GM12878 (cell line): ENCODE data around the gene KLC4. TPM values are rescaled to one million over a fixed set of nuclear protein-coding genes. Genes with fewer than 3 reads are reported as not detected.

Experiments used
- ATAC-seq: fragments of 200-7000 bp; cut with Tn5 transposase; 3 replicates; pipeline ENCODE4 v1.9.1; 2020; ENCODE audit warnings: mild to moderate bottlenecking, moderate library complexity
- BruUV-seq: library from RNA; stranded (reverse); fragments of 400-500 nt; replicated peaks from 2 replicates; lab custom pipeline; 2021; lab: Mats Ljungman, UMichigan
- CTCF ChIA-PET: fragments of 300-600 bp; sonication (Branson Sonifier 250); formaldehyde crosslinking; extraction: SDS; loops from one replicate; lab custom pipeline; 2021; ENCODE audit warnings: inconsistent platforms; lab: Yijun Ruan, JAX
- POLR2A ChIA-PET: fragments of 350-600 bp; formaldehyde crosslinking; extraction: SDS; loops from one replicate; lab custom pipeline; 2021; ENCODE audit warnings: inconsistent platforms; lab: Charles Lee
- RAD21 ChIA-PET: fragments of 300-600 bp; sonication (Branson Sonifier 250); formaldehyde crosslinking; loops from one replicate; lab custom pipeline; 2023; ENCODE audit warnings: antibody characterized with exemption; ENCODE audit not compliant: unreplicated experiment; lab: Charles Lee
- SMC1A ChIA-PET: fragments of 300-600 bp; sonication (Branson Sonifier 250); formaldehyde crosslinking; loops from one replicate; lab custom pipeline; 2023; ENCODE audit not compliant: unreplicated experiment, uncharacterized antibody; lab: Charles Lee
- DNase-seq: peaks from one replicate; pipeline ENCODE4 v3.0.0-alpha.2; 2011; ENCODE audit warnings: low read depth, low spot score
- FAIRE-seq: peaks from 3 replicates; lab custom pipeline; 2011; peaks lifted over from hg19 to GRCh38; lab: Jason Lieb, UNC
- H2AFZ ChIP-seq: 2 replicates; pipeline ENCODE4 v1.6.0; 2011; ENCODE audit warnings: low read depth, low read length, control low read depth; ENCODE audit not compliant: control insufficient read depth
- H3K27ac ChIP-seq: 2 replicates; pipeline ENCODE4 v1.5.1; 2011; ENCODE audit warnings: control low read depth; ENCODE audit not compliant: control insufficient read depth, insufficient read depth
- H3K27me3 ChIP-seq, 2 experiments: replicated peaks in 1 of 2; 2 replicates each; pipeline versions ENCODE4 v1.6.0 to v1.6.1; 2011; ENCODE audit warnings: low read length in 1 of 2; ENCODE audit not compliant: control insufficient read depth in 2 of 2, insufficient read depth in 2 of 2
- H3K36me3 ChIP-seq, 2 experiments: 2 replicates each; pipeline ENCODE4 v1.5.1; 2011; ENCODE audit warnings: low read length in 1 of 2; ENCODE audit not compliant: control insufficient read depth in 2 of 2, insufficient read depth in 2 of 2
- H3K4me1 ChIP-seq: 2 replicates; pipeline ENCODE4 v1.6.1; 2011; ENCODE audit warnings: mild to moderate bottlenecking, low read length, moderate library complexity, mixed read lengths; ENCODE audit not compliant: control insufficient read depth, insufficient read depth
- H3K4me2 ChIP-seq: 2 replicates; pipeline ENCODE4 v1.6.0; 2011; ENCODE audit warnings: control low read depth; ENCODE audit not compliant: control insufficient read depth, insufficient read depth
- H3K4me3 ChIP-seq: fragments of 200-600 bp; sonication (generic); 2 replicates; pipeline ENCODE4 v1.5.1; 2016
- H3K79me2 ChIP-seq: 2 replicates; pipeline ENCODE4 v1.6.0; 2011; ENCODE audit warnings: low read length; ENCODE audit not compliant: control insufficient read depth, insufficient read depth
- H3K9ac ChIP-seq: 2 replicates; pipeline ENCODE4 v1.8.0; 2011; ENCODE audit warnings: low read length, control low read depth, mixed read lengths; ENCODE audit not compliant: control insufficient read depth, insufficient read depth
- H3K9me3 ChIP-seq: replicated peaks from 3 replicates; pipeline ENCODE4 v1.5.1; 2011; ENCODE audit warnings: mild to moderate bottlenecking, low read length; ENCODE audit not compliant: control insufficient read depth, insufficient read depth
- H4K20me1 ChIP-seq: 2 replicates; pipeline ENCODE4 v1.6.0; 2011; ENCODE audit not compliant: control insufficient read depth, insufficient read depth
- BCLAF1 ChIP-seq: fragments of 450-650 bp; IDR thresholded peaks from 2 replicates; pipeline ENCODE4 v1.6.1; 2017; ENCODE audit warnings: antibody characterized with exemption, mild to moderate bottlenecking, moderate library complexity
- EED ChIP-seq: sonication (generic); IDR thresholded peaks from 2 replicates; pipeline ENCODE4 v1.6.1; 2016; ENCODE audit warnings: antibody characterized with exemption, low read depth
- IKZF1 ChIP-seq: fragments of 450-650 bp; conservative IDR thresholded peaks from 2 replicates; pipeline ENCODE4 v1.6.1; 2017; ENCODE audit warnings: antibody characterized with exemption, mild to moderate bottlenecking
- LARP7 ChIP-seq: fragments of 450-650 bp; IDR thresholded peaks from 2 replicates; pipeline ENCODE4 v1.6.1; 2017; ENCODE audit warnings: mild to moderate bottlenecking
- NBN ChIP-seq: fragments of 450-650 bp; IDR thresholded peaks from 2 replicates; pipeline ENCODE4 v1.6.1; 2016
- PAX8 ChIP-seq: fragments of 450-650 bp; IDR thresholded peaks from 2 replicates; pipeline ENCODE4 v1.6.1; 2017; ENCODE audit warnings: mild to moderate bottlenecking, moderate library complexity
- SIX5 ChIP-seq: IDR thresholded peaks from 2 replicates; pipeline ENCODE4 v1.6.1; 2011; ENCODE audit warnings: mild to moderate bottlenecking, low read depth, low read length, moderate library complexity; ENCODE audit not compliant: severe bottlenecking
- SMARCA5 ChIP-seq: fragments of 450-650 bp; IDR thresholded peaks from 2 replicates; pipeline ENCODE4 v1.6.1; 2017; ENCODE audit warnings: mild to moderate bottlenecking
- SP1 ChIP-seq: IDR thresholded peaks from one replicate; pipeline ENCODE4 v1.6.1; 2011; ENCODE audit warnings: low read depth, low read length
- WRNIP1 ChIP-seq: IDR thresholded peaks from 2 replicates; pipeline ENCODE4 v1.6.1; 2011; ENCODE audit warnings: low read depth, low read length, improper control_type of control experiment, borderline replicate concordance
- ZZZ3 ChIP-seq: IDR thresholded peaks from 2 replicates; pipeline ENCODE4 v1.6.1; 2011; ENCODE audit warnings: low read depth; ENCODE audit not compliant: control insufficient read depth, insufficient read length
- WGBS: methylation state at CpG from one replicate; pipeline ENCODE4 v1.1.6; 2016; ENCODE audit warnings: low lambda C conversion rate; ENCODE audit not compliant: insufficient replicate concordance, insufficient coverage; ENCODE audit errors: missing lambda C conversion rate; 5-methylcytosine and 5-hydroxymethylcytosine counted together
- in situ Hi-C: fragments of 300-500 bp; cut with MboI; formaldehyde crosslinking; loops from 9 replicates; pipeline ENCODE4 v1.14.3; 2018; ENCODE audit warnings: mixed read lengths
- intact Hi-C: fragments of 100-400 bp; cut with micrococcal nuclease; formaldehyde crosslinking; loops from one replicate; pipeline ENCODE4 v1.14.2; 2022; ENCODE audit not compliant: unreplicated experiment
- polyA plus RNA-seq, 11 experiments: library from polyadenylated mRNA; depleted of rRNA in 4 of 11; unstranded in 6 of 11; stranded (reverse) in 5 of 11; fragments of >200 nt; fragmentation: Nextera tagmentation in 4 of 11; fragmentation: Illumina TruSeq in 1 of 11; extraction: Ambion mirVana in 4 of 11; extraction: Trizol in 1 of 11; gene quantifications; 1 replicate in 1 of 11; 2 replicates in 10 of 11; pipeline versions ENCODE4 v1.2.1 to v1.2.3, GENCODE V29; 2011 to 2016; ENCODE audit warnings: inconsistent platforms in 2 of 11, missing spikeins in 2 of 11, low read depth in 1 of 11
- total RNA-seq, 4 experiments: library from RNA; depleted of rRNA in 3 of 4; stranded (reverse); fragments of >200 nt in 3 of 4; fragmentation: Illumina TruSeq in 1 of 4; extraction: Trizol in 1 of 4; gene quantifications; 2 replicates each; pipeline versions ENCODE4 v1.2.1 to v1.2.3, GENCODE V29; 2013 to 2021
- TF ChIP-seq, protein P1 (sequence below): fragments of 450-650 bp; IDR thresholded peaks from 2 replicates; pipeline ENCODE4 v1.6.1; 2014; ENCODE audit warnings: mild to moderate bottlenecking

Gene KLC4
- total and polyA plus RNA-seq, 10 of the 15 experiments (the other 5 are each of a cell fraction or from before 2014, with no cell fraction given), result 0.90 to 13.4 (median 6.9) TPM

GRCh38 chr6:43077981-43078511, 18.6 kb downstream of the KLC4 start:
- no peak overlapping the region for H3K27ac ChIP-seq
- H3K79me2 ChIP-seq, result no peaks in the 10 kb centered on the region
- H3K27me3 ChIP-seq, result peaks cover 8 to 12% of the 10 kb centered on the region in 2 experiments; a peak in 3 of 4 replicates
- 86% methylated on average over 6 of the region's 6 CpGs for WGBS
- POLR2A ChIA-PET, result interaction anchor here (0.6 to 1.4 kb wide), 3 partner anchors 8 to 42 kb away, joined by 3 read pairs; no protein-coding TSS in a partner anchor
- in situ Hi-C loops (no loop called here), intact Hi-C loops (no loop called here)
- RAD21 ChIA-PET, result interaction anchor here (0.9 to 1.5 kb wide), 3 partner anchors 19 to 65 kb away, joined by 3 to 5 read pairs (median 3); no protein-coding TSS in a partner anchor
- no peaks in the 10 kb centered on the region for H4K20me1 ChIP-seq
- no peak for DNase-seq
- no peaks in the 10 kb centered on the region for H3K36me3 ChIP-seq
- H3K4me2 ChIP-seq, result no peak overlapping the region
- SMC1A ChIA-PET, result no interaction called here
- BruUV-seq, result no TSS peak
- H2AFZ ChIP-seq, result no peak overlapping the region
- no peak for FAIRE-seq
- CTCF ChIA-PET, result interaction anchor here (1.5 kb wide), 1 partner anchor 66 kb away, joined by 4 read pairs; no protein-coding TSS in a partner anchor
- TF ChIP-seq WRNIP1, result no peak
- no peak for TF ChIP-seq EED
- TF ChIP-seq ZZZ3, result no peak
- no peak for TF ChIP-seq SMARCA5
- TF ChIP-seq PAX8, result no peak
- TF ChIP-seq SIX5, result no peak
- TF ChIP-seq NBN, result no peak
- TF ChIP-seq SP1, result no peak
- TF ChIP-seq, protein P1, sequence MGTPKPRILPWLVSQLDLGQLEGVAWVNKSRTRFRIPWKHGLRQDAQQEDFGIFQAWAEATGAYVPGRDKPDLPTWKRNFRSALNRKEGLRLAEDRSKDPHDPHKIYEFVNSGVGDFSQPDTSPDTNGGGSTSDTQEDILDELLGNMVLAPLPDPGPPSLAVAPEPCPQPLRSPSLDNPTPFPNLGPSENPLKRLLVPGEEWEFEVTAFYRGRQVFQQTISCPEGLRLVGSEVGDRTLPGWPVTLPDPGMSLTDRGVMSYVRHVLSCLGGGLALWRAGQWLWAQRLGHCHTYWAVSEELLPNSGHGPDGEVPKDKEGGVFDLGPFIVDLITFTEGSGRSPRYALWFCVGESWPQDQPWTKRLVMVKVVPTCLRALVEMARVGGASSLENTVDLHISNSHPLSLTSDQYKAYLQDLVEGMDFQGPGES, result no peak
- TF ChIP-seq LARP7, result no peak
- TF ChIP-seq IKZF1, result no peak
- no peak for TF ChIP-seq BCLAF1
- H3K4me3 ChIP-seq, result no peak overlapping the region
- H3K9ac ChIP-seq, result no peak overlapping the region
- no peak for ATAC-seq
- no peaks in the 10 kb centered on the region for H3K9me3 ChIP-seq
- peaks cover 7% of the 10 kb centered on the region; the same call in 1 of the 2 replicates for H3K4me1 ChIP-seq
